GM19023 (cell line): Measurements from ENCODE around the gene ASXL1.

ENCODE experiments used
- ATAC-seq: cut with Tn5 transposase; IDR thresholded peaks from one replicate; pipeline ENCODE4 v1.9.1; 2021; ENCODE audit warnings: mild to moderate bottlenecking, moderate library complexity; ENCODE audit not compliant: unreplicated experiment

ASXL1 gene

DNA sequence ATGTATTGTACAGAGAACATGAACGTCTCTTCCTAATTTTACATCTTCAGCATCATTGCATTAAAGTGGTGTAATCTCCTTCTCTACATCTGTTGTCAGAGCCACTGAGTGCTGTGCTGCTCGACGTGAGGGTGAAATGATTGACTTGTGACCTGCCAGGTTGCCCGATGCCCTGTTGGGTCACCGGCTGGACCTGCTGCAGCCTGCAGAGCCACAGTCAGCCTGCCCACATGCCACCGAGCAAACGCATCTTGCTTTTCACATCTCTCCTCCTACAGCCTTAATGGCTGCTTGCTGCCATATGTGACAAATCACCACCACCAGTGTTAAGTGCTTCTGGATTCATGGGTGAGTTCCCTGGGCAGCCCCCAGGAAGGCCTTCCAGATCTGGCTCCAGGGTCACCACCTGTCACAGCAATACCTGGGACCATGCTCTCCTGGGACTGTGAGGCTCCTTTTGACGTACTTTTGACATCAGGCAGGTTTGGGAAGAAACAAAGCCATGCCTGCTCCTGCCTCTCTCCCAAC lies 80.3 kb downstream of the ASXL1 start:
- no peak for ATAC-seq

DNA sequence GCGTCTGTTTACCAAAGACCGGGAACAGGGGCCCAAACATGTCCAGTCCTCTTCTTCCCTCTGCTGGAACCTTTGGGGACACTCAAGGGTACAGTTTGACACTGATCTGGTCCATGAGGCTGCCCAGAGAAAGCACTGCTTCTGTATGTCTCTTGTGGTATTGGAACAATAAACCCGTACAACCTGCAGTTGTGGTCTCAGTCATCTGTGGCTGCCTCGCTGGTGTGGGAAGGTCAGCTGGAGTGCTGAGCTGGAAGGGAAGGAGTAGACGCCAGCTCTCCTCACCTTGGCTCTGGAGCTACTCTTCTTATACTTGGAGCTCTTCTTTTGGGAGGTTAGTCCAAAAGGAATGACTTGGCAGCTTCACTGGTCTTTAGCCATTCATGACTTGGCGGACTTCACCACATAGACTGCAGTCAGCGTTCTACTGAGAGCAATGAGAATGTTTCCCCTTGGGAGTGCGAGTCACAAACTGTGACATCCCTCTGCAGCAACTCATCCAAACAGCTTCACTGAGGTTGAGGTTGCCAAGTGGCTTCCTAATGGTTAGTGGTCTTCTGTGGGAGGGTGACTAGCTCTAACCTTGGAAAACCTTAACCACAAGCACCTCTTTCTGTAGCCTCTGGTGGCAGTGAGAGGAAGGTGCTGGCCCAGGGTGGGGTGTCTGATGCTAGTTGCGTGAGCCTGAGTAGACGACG lies 81.2 kb downstream of the ASXL1 start:
- no peak for ATAC-seq

DNA sequence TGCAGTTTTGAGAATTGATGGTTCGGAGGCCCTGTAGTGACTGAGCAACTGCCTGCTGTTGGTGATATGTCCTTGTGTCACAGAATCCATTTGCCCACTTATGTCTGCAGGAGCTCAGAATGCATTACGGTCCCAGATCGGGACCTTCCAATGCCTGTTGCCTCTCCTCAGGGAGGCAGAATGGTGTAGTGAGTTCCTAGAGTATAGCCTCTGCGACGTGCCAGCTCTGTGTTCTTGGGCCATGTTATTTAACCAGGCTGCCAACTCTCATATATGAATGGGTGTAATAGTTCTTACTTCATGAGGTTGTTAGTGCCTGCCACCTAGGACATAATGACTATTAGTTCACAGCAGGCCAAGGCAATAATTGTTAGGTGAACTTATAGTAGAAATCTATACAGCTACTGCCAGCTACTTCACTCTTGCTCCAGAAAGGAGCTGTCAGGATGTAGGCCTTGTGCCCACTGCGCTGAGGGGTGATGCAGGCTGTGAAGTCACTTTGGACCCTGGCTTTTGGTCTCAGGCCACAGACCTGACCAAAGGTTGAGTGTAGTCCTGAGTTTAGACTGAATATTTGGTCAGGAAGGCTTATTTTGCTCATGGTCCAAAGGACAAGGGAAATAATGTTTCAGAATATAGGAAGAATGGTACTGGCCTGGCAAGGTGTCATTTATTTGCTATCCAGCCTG lies 82.1 kb downstream of the ASXL1 start:
- no peak for ATAC-seq

DNA sequence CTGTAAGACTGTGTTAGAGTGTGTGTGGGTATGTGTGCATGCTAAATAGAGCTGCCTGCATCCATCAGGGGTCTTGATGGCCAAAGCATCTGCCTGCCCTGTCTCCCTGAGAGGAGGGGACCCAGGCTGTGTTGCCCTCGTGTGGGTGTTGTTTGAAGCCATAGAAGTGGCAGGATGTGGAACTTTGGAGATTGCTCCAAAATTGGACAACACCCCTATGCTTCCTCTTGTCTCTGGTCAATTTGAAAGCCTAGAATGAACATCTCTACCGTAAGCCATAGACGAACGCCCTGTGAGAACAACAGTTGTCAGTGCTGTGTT lies 82.6 kb downstream of the ASXL1 start:
- ATAC-seq, result no peak

DNA sequence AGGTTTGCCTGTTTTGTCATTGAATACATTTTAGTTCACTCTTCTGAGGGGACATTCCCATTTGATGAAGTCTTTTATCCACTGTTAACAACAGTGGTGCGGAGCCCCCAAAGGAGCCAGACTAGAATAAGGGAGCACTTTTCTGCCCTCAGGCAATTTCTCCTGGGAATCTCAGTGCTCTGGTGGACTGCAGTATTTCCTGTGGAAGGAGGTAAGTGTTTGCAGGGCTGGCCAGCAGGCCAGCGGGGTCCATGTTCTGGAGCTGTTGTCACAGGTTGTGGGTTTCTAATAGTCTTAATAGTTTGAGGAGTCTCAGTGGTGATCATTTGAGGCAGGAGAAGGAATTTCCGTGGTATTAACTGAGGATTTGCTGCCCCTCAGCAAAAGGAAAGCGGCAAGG lies 83.5 kb downstream of the ASXL1 start:
- ATAC-seq, result no peak

DNA sequence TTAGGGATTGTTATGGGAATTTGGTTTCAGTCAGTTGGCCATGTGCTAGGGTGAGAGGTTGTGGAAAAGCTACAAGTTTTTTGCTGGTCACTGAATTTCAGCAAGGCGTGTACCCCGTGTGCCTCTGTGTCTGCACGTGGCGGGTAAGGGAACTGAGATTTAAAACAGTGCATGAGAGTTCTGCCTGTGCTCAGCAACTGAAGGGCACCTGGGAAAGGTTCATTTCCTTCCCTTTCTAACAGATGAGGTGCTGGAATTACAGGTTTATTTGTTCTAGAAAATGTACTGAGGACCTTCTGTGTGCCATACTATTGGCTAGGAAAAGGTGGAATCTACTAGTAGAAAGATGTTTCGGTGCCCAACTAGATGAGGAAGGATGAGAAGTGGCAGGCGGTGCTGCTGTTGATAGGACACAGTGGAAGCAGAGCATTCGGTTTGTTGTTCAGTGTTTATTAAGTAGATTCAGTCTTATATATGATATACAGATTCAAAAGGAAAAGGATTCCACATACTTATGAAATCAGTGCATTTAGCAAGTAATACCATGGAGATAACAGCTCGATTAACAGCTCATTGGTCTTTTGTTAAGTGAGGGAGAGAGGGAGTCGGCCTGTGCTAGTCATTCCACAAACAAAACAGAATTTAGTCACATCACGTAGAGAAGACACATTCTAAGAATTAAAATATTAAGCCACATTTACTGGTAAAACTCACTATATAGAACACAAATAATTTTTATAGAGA lies 84.7 kb downstream of the ASXL1 start:
- ATAC-seq, result no peak

DNA sequence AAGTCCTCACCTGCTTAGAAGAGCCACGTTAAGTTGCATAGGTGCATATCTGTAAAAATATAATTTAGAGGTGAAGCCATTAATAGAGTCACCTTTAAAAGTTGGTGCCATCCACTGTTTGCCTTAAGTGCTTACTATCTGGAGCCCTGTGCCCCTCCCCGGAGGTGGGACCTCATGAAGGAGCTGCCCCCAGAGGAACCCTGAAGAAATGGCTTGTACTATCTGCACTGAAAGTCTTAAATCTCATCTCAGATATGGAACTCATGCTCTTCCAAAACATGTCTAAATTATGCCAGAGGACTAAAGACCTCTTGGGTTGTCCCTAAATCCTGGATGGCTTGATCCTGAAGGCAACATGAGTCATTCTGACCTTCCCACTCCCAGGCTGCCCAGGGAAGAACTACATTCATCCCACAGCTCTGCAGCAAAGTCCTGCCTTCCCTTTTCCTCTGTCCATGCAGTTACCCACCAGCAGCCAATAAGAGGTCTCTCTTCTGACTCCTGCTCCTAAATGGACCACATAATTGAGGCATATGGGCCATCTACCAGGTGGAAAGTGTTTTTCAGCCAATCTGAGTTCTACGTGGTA lies 85.3 kb downstream of the ASXL1 start:
- ATAC-seq, result no peak

DNA sequence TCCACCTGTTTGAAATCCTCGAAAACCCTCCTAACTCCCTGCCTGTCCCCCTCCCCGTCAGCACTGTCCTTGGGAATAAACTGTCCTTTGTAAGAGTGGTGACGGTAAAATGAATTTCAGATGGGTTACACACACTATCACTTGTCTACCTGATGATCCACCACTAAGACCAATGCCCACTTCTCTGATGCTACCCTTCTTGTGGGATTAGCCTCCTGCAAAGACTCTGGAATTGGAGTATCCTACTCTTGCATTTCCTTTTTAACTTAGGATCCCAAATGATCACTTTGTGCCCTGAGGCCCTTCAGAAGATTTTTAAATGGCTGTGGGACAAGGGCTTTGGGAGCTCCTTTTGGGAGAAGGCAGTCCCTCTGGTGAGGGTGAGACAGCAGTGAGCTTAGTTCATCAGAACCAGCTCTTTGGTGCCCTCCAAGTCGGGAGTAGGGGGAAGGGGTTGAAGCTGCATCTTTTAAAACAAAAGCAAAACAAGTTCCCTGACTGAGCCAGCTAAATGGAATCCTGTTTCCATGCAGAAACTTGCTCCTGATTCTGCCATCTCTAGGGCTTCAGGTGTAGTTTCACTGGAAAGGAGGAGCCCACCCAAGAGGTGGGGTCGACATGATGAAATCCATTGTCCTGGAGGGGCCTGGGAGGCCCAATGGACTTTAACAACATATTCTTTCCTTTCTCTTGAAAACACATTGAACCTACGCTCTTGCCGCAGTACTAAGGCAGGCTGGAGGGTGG lies 86.5 kb downstream of the ASXL1 start:
- ATAC-seq, result no peak

DNA sequence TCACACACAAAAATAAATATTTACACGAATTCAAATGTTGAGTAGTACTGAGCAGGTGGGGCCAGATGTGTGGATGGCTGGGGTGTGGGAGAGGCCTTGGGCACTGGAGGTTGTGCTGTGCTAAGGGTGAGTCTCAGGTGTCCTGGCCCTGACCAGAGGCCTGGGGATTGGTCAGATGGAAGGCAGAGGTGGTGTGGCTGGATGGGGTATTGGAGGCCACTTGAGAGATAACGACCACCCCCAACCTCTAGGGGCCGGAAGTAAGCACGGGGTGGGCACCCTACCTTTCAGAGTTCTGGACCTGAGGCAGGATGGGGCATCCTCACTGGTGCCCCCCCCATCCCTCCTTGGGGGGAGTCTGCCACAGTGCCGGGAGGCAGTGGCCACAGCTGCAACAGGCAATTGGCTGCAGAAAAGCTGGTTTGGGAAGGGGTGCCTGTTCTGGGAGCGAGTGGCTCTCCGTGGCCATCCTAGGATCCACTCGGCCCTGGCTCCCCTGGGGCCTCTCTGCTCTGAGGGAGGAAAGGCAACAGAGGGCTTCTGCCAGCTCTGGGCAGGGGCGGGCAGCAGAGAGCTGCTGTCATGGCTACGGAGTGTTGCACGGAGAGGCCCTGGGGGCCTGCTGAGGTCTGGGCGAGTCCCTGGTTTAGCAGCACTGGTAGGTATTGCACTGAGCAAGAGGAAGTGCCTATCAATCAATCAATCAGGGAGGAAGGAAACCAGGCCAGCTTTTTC lies 87.6 kb downstream of the ASXL1 start:
- no peak for ATAC-seq

DNA sequence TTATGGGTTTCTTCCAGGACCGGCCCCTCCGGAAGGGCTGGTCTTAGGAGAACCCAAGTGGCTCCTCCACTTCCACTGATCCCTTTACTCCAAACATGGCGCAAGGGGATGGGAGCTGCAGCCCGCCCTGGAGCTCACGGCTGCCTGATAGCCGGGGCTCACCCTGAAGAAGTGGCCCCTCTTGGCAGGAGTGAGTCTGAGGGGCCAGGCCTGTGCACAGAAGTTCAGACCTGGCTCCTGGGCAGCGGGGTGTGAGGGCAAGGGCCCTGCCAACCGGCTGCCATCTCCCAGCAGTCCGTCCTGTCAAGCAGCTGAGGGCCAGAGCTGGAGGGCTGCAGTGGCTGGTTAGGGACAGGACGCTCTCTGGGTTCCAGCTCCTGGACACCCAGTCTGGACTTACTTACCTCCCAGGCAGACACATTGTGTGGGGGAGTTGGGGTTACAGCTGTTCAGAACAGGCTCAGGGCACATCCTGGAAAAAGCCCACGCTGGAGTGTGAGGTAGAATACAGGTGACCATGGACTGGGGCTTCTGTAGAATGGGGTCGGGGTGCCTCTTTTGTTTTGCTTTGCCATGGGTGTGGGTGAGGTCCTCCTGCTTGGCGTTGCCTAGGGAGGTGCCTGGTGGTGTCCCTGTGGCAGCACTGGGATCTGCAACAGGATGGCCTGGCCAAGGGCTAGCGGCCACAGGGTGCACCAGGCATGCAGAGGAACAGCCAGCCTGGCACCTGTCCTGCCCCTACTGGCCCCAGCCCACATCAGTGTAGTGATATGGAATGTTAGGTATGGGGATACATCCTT lies 88.4 kb downstream of the ASXL1 start:
- no peak for ATAC-seq

DNA sequence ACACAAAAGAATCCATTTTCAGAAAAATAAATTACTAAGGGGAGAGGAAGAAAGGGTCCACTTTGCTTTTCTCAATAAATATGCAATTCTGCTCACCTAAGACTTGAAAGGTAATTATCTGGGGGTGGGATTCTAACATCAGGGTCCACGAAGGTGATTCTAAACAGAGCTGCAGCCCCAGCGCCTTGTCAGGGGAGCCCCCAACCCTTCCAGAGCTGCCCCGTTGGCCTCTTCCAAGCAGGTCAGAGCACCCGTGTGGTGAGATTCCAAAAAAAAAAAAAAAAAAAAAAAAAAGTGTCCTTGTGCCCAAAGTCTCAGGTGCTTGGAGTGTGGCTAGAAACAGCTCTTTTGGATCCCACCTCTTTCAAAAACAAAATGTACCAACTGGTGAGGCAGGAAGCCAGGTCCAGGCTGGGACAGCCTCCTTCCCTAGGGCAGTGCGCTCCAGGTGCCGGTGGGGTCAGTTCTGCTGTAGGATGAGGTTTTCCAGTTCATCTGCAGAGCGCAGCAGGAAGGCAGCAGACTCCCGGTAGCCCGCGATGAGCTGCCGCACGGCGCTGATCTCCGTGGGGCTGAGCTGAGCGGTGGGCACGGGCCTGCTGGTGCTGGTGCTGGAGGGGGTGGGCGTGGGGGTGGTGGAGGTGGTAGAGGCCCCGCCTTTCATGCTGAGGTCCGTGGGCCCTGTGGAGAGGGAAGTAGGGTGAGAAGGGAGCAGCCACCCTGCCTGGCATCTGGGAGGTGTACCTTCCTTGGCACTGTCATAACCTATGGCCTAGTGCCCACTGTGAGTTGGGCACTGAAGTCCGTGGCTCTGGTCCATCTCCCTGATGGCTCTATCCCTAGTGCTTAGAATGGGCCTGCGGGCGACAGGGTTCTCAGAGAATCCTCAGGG lies 89.3 kb downstream of the ASXL1 start:
- no peak for ATAC-seq

DNA sequence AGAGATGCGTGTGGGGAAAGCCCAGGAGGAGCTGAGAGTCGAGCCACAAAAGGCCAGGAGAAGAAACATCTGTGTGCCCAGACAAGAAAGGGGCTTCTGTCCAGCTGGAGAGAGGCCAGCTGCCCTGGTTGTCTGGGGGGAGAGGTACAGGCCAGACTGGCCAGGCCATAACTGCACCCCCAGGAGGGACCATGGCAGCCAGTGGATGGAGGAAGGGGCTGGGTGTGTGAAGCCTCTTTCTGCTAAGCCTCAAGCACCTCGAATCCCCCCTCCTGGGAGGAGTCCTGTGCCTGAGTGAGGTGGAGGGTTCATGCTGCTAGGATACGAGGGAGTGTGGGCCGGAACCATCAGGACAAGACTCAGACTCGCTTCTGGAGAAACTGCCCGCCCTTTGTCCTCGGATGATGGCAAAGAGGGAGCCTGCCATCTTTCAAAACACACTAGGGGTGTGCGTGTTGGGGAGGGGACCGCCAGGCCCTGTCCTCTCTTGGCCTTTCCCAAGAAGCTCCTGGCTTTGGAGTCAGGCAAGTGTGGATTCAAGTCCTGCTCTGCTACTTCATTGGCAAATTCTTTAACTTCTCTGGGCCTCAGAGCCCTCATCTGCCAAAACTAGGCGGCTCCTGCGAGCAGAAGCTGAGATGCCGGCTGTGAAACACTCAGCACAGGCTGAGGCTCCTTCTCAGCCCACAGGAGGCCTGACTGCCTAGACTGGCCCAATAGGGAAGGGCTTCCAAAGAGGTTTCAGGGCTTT lies 90.3 kb downstream of the ASXL1 start:
- no peak for ATAC-seq

DNA sequence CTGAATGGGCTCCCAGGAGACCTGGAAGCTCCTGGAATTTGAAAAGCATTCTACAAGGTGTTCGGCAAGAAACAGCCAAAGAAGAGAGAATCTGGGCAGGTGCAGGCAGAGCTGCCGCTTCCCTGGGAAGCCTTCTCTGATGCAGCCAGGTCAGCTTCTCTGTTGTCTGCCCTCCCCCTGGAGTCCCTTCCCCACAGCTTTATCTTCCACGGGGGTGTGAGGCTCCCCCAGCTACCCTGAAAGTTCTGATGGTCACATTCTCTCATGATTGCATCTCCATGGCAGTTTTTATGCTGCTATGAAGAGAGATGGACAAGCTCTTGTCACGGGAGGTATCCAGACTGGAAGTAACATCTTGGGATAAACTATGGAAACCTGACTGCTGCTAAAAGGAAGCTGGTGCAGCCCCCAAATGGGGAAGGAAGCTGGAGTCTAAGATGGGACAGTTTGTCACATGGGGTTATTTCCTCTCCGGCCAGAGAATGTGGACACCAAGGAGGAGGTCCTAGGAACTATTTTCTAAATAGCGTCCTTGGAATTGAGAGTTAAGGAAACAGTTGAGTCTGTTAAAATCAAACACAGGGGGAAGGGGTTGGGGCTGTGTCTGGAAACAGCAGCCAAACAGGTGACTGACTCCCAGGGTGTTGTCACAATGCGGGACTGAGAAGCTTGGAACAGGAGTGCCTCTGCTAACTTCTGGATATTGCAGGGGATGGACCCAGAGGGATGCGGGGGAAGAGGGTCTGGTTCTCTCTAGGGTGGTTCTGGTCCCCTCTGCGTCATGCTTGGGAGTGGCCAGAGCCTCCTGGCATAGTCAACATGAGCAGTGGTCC lies 91.1 kb downstream of the ASXL1 start:
- no peak for ATAC-seq

DNA sequence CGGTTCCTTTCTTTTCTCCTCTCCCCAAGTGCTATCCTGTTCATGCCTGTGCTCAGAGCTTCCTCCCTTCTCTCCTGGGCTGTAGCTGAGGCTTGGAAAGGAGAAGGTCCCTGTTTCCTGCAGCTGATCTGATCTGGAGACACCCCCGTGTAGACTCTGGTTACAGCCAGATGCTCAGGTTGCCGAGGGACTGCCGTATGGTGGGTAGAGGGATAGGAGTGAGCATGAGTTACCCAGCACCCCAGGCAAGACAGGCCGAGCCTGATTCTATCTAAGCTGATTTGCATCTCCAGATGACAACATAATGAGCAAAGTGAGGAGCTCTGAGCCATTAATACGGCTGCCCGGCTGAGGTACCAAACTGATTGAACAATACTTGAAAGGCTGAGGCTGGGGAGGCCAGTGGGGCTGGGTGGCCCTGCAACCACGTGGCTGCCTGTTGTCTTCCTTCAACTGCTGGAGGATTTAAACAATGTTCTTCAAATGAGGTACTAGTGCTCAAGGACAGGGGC lies 91.8 kb downstream of the ASXL1 start:
- ATAC-seq, result no peak

DNA sequence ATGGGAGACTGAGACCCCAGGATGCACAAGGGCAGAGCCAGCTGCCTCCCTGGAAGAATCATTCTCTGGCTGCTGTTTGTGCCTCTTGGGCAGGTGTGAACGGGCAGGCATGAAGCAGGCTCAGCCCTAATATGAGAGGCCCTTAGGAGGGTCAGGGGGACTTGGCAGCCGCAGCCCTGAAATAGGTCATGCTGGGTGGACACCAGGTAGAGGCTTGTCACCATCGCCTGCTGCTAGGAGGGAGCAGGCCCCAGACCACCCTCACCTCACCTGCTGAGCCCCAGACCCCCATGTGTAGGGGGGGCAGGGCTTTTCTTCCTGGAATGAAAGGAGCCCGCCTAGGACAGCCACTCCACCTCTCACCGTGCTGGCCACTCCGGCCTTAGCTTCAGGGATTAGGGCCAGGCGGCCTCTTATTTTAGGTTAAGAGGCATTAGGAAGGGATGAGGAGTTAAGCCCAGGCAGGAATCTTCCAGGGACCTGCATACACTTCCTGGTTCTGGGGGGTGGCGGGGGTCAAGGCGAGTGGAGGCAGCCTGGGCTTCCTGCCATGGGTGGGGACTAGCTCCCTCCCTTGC lies 92.4 kb downstream of the ASXL1 start:
- no peak for ATAC-seq

DNA sequence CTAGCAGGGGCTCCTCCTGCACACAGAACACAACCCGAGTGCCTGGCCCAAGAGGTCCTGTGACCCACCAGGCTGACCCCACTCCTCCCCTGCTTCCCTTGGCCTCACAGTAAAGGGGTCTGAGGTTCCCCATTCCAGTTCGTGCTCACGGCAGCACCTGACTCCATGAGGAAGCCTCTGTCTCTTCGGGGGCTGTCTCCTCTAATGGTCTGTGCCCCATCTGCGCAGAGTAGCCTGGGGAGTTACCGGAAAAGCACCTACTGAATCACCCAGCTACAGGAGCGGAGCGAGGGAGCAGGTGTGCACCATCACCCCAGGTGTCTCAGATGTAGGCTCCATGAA lies 93.2 kb downstream of the ASXL1 start:
- ATAC-seq, result no peak
